DND-41 (cell line): ENCODE measurements around the gene DOCK4.

Experiments used
- ATAC-seq: fragments of 200-7000 bp; cut with Tn5 transposase; 3 replicates; pipeline ENCODE4 v1.9.1; 2021; ENCODE audit warnings: low read depth; ENCODE audit not compliant: insufficient read depth
- DNase-seq: peaks from one replicate; pipeline ENCODE4 v3.0.0-alpha.2; 2020
- H2AFZ ChIP-seq: 2 replicates; pipeline ENCODE4 v1.6.0; 2012; ENCODE audit warnings: low read depth, low read length
- H3K27ac ChIP-seq: 2 replicates; pipeline ENCODE4 v1.5.1; 2012; ENCODE audit warnings: low read length, inconsistent platforms
- H3K27me3 ChIP-seq: fragments of 200-600 bp; sonication (generic); 2 replicates; pipeline ENCODE4 v1.6.0; 2012; ENCODE audit warnings: low read length, mild to moderate bottlenecking, inconsistent platforms; ENCODE audit not compliant: insufficient read depth, poor library complexity
- H3K36me3 ChIP-seq: 2 replicates; pipeline ENCODE4 v1.5.1; 2012; ENCODE audit warnings: low read length, inconsistent platforms; ENCODE audit not compliant: insufficient read depth
- H3K4me1 ChIP-seq: 2 replicates; pipeline ENCODE4 v1.5.1; 2012; ENCODE audit warnings: mild to moderate bottlenecking, low read length; ENCODE audit not compliant: insufficient read depth
- H3K4me2 ChIP-seq: 2 replicates; pipeline ENCODE4 v1.6.0; 2012; ENCODE audit warnings: mild to moderate bottlenecking, moderate library complexity, low read length, inconsistent platforms; ENCODE audit not compliant: insufficient read depth
- H3K4me3 ChIP-seq, 2 experiments: fragments of 200-600 bp in 1 of 2; shearing (Covaris generic) in 1 of 2; 2 replicates each; pipeline ENCODE4 v1.5.1; 2012 to 2016; ENCODE audit warnings: inconsistent platforms in 2 of 2, low read length in 2 of 2, mild to moderate bottlenecking in 2 of 2, low read depth in 1 of 2, moderate library complexity in 1 of 2
- H3K79me2 ChIP-seq: 2 replicates; pipeline ENCODE4 v1.6.0; 2012; ENCODE audit warnings: low read length, inconsistent platforms; ENCODE audit not compliant: insufficient read depth
- H3K9ac ChIP-seq: 2 replicates; pipeline ENCODE4 v1.6.0; 2012; ENCODE audit warnings: low read depth, mild to moderate bottlenecking, inconsistent platforms, low read length, moderate library complexity
- H3K9me3 ChIP-seq: 2 replicates; pipeline ENCODE4 v1.5.1; 2012; ENCODE audit warnings: low read length, moderate library complexity, mild to moderate bottlenecking, inconsistent platforms; ENCODE audit not compliant: insufficient read depth, severe bottlenecking
- H4K20me1 ChIP-seq: 2 replicates; pipeline ENCODE4 v1.6.0; 2012; ENCODE audit warnings: low read length; ENCODE audit not compliant: insufficient read depth
- CTCF ChIP-seq: IDR thresholded peaks from 2 replicates; pipeline ENCODE4 v1.5.1; 2012; ENCODE audit warnings: borderline replicate concordance, low read length, moderate library complexity, mild to moderate bottlenecking; ENCODE audit not compliant: poor library complexity, severe bottlenecking; ENCODE audit errors: extremely low read depth
- EZH2 ChIP-seq: IDR thresholded peaks from 3 replicates; pipeline ENCODE4 v1.6.1; 2012; ENCODE audit warnings: borderline replicate concordance, low read depth, mild to moderate bottlenecking, moderate library complexity, low read length, inconsistent platforms; ENCODE audit not compliant: severe bottlenecking

The DOCK4 gene

GRCh38 chr7:111886233-111886632, 320.0 kb downstream of the DOCK4 start:
- TF ChIP-seq EZH2, result no peak
- no peak for TF ChIP-seq CTCF
- Histone ChIP-seq H3K4me3 (no peak overlapping the region), H3K4me1 (no peaks in the 10 kb centered on the region), H4K20me1 (no peaks in the 10 kb centered on the region), H3K27me3 (no peaks in the 10 kb centered on the region), H3K27ac (no peak overlapping the region), H3K36me3 (no peaks in the 10 kb centered on the region), H3K9ac (no peak overlapping the region), H2AFZ (no peak overlapping the region), H3K79me2 (no peaks in the 10 kb centered on the region), H3K4me2 (no peak overlapping the region), H3K9me3 (no peaks in the 10 kb centered on the region)
- DNase-seq (no peak), ATAC-seq (no peak)

- H3K4me3 ChIP-seq, result no peak overlapping the region
- no peak overlapping the region for H3K27ac ChIP-seq
- no peaks in the 10 kb centered on the region for H3K79me2 ChIP-seq
- DNase-seq (no peak), ATAC-seq (no peak)
- no peak for TF ChIP-seq CTCF
- TF ChIP-seq EZH2, result no peak
- no peaks in the 10 kb centered on the region for H3K9me3 ChIP-seq
- H3K4me1 ChIP-seq, result no peaks in the 10 kb centered on the region
- H3K4me2 ChIP-seq, result no peak overlapping the region
- H4K20me1 ChIP-seq, result no peaks in the 10 kb centered on the region
- H3K27me3 ChIP-seq, result no peaks in the 10 kb centered on the region
- no peak overlapping the region for H3K9ac ChIP-seq
- no peaks in the 10 kb centered on the region for H3K36me3 ChIP-seq
- no peak overlapping the region for H2AFZ ChIP-seq
Observed at GRCh38 chr7:111883241-111883640, 323.0 kb downstream of the DOCK4 start.

GRCh38 chr7:111878785-111879184, 327.4 kb downstream of the DOCK4 start:
- DNase-seq, result no peak
- Histone ChIP-seq H3K27ac (no peak overlapping the region), H3K4me2 (no peak overlapping the region), H3K9ac (no peak overlapping the region), H3K27me3 (no peaks in the 10 kb centered on the region), H3K36me3 (no peaks in the 10 kb centered on the region), H3K4me3 (no peak overlapping the region), H3K9me3 (no peaks in the 10 kb centered on the region), H4K20me1 (no peaks in the 10 kb centered on the region), H3K4me1 (no peaks in the 10 kb centered on the region), H3K79me2 (no peaks in the 10 kb centered on the region), H2AFZ (no peak overlapping the region)
- no peak for TF ChIP-seq CTCF
- TF ChIP-seq EZH2, result no peak
- ATAC-seq, result no peak

- TF ChIP-seq CTCF (no peak), EZH2 (no peak)
- H3K9ac ChIP-seq, result no peak overlapping the region
- ATAC-seq, result no peak
Observed at GRCh38 chr7:111877931-111878330, 328.3 kb downstream of the DOCK4 start.

More at GRCh38 chr7:111877931-111878330, 328.3 kb downstream of the DOCK4 start:
- Histone ChIP-seq H3K4me1 (no peaks in the 10 kb centered on the region), H3K27ac (no peak overlapping the region), H3K9me3 (no peaks in the 10 kb centered on the region), H3K36me3 (no peaks in the 10 kb centered on the region), H3K4me3 (no peak overlapping the region), H3K79me2 (no peaks in the 10 kb centered on the region), H4K20me1 (no peaks in the 10 kb centered on the region), H3K4me2 (no peak overlapping the region), H3K27me3 (no peaks in the 10 kb centered on the region), H2AFZ (no peak overlapping the region)
- no peak for DNase-seq
